C1 segment of cervical spinal cord (tissue), 14 donors: Measurements from ENCODE around the gene CITED4.

Experiments used
- DNase-seq, 14 donors: peaks; one replicate each; lab custom pipeline; 2025; lab: John Stamatoyannopoulos, UW

The CITED4 gene

DNA sequence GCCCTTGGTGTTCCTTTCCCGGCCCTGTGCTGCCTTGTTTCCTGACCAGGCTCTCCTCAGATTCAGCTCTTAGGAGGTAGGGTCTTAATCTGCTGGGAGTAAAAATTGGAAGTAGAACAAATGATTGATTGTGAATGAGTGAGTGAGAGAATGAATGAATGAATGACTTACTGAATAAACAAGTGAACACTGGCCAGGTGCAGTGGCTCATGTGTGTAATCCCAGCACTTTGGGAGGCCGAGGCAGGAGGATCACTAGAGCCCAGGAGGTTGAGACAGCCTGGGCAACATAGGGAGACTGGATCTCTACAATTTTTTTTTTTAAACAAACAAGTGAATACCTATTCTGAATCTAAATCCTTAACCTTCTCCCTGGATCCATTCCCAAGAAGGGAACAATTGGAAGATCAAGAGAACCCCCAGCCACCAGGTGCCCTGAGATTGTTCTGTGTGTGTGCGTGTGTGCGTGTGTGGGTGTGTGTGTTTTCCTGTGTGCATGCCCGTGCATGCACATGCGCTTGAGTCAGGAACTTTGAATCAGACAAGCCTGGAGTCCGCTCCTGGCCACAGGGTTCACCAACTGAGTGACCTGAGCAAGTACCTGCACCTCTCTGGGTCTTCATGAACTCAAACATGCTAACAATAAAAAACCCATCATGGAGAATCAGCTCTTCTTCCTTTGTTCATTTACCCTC lies 24.3 kb upstream of the CITED4 start:
- DNase-seq = no peak

GRCh38 chr1:40884055-40884795 lies 22.1 kb upstream of the CITED4 start:
- DNase-seq = no peak

DNA sequence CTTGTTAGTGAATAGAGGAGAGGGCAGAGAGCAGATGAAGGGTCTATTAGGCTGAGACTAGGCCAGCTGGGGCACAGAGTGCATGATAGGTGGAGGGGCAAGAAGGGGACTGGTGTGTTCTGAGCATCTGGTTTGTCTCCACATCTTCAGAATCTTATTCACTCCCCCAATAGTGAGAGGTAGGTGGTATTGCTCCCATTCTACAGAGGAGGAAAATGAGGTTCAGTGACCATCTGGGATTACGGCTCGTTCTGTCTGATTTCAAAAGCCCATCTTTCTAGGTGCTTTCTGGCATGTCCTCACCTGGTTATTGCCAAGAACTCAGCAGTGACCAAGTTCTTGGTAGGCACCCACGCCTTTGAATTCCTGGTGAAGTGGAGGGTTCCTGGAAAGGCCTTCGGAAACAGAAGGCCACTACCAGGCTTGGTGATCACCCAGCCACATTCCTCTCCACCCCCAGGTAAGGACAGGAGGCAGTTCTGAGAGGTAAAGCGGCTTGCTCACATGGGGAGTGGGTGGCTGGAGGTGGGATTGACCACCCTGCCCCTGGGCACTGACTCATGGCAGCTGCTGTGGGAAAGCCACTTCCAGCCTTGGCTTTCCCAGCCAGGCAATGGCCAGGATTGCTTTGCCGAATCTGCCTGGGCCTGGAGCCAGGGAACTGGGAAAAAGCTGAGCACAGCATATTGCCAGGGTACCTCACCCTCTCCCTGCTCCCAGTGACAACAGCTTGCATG lies 18.8 kb upstream of the CITED4 start:
- no peak for DNase-seq

DNA sequence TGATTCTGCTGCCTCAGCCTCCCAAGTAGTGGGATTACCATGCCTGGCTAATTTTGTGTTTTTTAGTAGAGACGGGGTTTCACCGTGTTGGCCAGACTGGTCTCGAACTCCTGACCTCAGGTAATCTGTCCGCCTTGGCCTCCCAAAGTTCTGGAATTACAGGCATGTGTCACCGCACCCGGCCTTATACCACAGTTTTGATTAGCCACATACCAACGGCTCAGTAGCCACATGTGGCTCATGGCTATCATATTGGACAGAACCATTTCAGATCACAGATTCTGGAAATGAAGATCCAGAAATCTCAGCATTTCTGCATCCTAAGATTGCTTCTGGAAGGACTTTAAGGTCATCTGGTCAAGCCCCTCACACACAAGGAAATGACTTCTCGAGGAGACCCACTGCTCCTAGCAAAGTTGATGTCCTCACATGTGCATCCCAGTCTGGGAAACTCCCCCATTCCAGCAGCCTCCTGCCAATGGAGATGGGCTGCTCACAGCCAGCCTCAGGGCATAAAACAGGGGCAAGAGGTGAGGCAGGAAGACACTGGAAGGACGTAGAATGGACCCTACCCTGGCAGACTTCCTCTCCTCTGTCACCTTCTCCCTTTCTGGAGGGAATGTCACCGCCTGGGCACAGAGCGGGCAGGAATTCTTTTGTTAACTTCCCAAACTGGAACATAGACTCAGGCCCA lies 17.5 kb upstream of the CITED4 start:
- DNase-seq = no peak

DNA sequence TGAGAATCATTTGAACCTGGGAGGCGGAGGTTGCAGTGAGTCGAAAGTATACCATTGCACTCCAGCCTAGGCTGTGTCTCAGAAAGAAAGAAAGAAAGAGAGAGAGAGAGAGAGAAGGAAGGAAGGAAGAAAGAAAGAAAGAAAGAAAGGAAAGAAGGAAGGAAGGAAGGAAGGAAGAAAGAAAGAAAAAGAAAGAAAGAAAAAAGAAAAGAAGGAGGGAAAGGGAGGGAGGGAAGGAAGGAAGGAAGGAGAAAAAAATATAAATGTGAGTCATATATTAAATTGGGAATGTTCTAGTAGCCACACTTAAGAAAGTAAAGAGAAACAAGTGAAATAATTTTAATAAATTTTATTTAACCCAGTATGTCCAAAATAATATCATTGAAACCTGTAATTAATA lies 16.7 kb upstream of the CITED4 start:
- DNase-seq = no peak

DNA sequence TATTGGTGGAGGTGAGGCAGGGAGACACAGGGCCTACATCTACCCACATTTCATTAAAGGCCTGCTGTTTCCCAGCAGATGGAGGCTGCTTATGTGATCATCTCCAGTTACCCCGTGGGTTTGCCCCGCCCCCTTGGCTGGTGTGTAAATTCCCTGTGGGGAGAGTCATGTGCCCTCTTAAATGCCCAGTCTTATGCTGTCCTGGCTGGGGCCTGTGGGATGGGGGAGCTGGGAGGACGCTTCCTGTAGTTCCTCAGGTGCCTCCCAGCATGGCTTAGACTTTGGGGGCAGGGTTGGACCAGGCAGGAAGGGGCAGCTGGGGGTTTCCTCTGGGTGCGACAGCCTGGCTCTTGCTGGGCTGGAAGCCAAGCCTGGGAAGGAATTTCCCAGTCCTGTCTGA lies 15.5 kb upstream of the CITED4 start:
- DNase-seq = peak in 1 of 14 donors; percentile 34

DNA sequence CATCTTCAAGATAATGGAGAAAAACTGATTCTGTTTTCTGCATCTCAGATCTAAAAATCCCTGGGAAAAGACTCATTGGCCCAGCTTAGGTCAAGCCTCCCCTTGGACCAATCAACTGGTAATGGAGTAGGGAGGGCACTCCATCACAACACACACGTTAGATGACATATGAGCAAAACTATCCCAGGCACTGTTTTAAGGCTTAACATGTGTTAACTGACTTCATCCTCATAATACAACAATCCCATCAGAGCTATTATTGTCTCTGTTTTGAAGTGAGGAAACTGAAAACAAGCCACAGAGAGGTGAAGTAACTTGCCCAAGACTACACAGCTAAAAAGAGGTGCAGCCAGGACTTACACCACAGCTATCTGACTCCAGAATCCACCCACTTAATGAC lies 14.7 kb upstream of the CITED4 start:
- DNase-seq = no peak

DNA sequence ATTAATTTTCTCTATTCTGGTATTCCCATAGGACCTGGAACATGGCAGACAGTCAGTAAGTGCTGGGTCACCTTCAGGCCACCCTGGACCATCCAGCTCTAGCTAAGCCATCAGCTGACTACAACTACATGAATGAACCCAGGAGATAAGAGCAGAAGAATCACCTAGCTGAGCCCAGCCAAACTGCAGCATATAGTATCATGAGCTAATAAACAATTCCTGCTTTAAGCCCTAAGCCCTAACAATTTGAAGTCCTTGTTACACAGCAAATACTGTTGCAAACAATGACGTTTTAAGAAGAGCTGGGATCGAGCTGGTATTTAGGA lies 14.2 kb upstream of the CITED4 start:
- DNase-seq = no peak

GRCh38 chr1:40873863-40874472 lies 11.8 kb upstream of the CITED4 start:
- DNase-seq = no peak

DNA sequence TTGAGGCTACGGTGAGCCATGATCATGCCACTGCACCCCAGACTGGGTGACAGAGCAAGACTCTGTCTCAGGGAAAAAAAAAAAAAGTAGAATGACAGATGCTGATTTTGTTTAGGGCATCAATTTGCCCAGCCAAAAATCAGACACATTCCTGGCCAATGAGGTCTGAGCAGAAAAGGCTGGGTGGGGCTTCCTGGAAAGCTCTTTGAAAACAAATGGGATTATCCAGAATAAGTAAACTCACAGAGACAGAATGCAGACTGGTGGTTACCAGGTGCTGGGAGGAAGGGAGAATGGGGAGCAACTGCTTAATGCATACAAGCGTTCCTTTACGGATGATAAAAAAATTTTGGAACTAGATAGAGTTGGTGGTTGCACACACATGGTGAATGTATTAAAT lies 10.1 kb upstream of the CITED4 start:
- DNase-seq = no peak

GRCh38 chr1:40870135-40870728 lies 8.1 kb upstream of the CITED4 start:
- no peak for DNase-seq

- DNase-seq = no peak
These were observed 6.0 kb upstream of the CITED4 start for GRCh38 chr1:40868051-40868723.

DNA sequence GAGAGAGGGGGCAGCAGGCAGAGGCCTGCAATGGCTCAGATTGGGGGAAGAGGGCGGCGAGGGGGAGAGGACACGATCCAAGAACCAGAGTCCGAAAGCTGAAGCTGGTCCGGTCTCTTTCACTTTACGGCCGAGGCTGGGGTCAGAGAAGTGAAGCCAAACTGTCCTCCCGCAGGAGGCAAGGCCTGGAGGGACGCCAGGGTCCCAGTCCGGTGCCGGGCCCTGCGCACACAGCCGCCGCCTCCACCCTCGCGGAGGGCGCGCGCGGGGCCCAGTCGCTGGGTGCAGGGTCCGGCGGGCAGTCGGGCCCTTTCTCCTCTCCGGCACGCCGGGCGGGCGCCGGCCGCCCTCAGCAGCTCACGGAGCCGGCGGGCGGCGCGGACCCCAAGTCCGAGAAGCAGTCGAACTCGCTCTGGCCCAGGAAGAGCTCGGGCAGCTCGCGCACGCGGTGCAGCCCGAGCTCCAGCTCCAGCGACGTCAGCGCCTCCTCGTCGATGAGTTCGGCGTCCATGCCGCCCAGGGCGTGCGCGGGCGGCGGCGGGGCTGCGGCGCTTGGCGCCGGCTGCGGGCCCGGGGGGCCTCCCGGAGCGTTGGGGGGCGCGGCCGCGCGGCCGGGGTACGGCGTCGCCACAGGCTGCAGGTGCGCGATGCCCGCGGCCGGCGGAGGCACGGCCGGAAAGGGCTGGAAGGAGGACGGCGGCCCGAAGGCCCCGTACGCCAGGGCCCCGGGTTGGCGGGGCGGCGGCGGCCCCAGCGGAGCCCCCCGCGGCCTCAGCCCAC lies 749 bp downstream of the CITED4 start:
- peak in 2 of 14 donors; percentile 2 to 28 for DNase-seq

GRCh38 chr1:40860706-40861223 lies 1.4 kb downstream of the CITED4 start:
- no peak for DNase-seq

GRCh38 chr1:40858856-40859416 lies 3.2 kb downstream of the CITED4 start:
- no peak for DNase-seq

DNA sequence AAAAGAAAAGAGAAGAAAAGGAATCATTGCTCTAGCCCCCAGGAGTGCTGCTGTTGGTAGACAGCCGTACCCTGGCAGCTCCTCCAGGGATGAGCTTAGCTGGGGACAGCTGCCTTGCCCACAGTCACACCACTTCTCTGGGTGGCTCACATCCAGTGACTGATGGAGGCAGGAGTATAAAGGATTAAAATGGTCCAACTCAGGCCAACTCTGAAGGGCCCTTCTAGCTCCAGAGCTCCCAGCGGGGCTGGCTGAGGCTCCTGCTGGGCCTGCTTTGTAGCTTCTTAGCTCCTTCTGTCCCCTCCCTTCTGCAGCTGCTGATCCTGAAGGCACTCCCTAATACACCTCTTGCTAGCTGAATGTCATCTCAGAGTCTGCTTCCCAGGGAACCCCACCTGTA lies 4.4 kb downstream of the CITED4 start:
- DNase-seq = no peak

DNA sequence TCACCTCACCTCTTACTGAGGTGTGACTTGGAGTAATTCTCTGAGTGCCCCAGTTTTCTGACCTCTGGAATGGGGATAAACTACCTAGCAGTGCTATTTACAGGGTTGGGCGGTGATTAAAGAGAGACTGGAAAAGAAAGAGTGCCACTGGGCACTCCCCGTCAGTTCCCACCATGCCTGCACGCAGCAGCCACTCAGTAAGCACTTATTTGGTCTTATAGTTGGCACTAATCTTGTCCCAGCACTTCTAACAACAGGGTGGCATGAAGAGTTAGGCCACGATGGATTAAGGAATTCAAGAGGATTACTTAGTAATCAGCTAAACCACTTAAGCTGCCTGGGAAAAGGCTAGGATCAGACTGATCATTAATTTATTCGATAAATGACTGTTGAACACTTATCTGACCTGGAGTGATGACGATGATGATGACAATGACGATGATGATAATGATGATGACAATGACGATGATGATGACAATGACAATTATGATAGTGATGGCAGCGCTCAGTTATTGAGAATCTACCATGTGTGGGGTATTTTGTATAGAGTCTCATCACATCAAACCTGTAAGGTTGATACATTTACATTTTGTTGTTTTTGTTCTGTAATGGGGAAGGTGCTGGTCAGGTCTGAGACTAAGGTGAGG lies 5.4 kb downstream of the CITED4 start:
- DNase-seq = no peak

DNA sequence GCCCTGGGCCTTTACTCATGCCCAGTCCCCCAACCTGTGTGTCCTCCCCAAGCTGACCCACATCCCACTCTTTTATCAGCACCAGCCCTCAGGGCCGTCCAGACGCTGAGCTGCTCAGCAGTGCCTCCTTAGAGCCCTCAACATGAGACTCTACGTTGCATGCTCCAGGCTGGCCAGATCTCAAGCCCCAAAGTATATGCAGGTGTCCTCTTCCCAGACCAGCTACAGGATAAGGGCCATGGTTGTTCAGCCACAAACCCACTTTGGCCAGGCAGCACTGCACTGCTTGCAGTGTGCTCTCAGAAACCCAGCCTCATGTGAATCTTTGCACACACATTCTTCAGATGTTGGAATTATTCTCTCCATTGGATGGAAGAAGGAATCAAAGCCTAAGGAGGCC lies 6.0 kb downstream of the CITED4 start:
- DNase-seq = no peak

GRCh38 chr1:40855513-40855912 lies 6.7 kb downstream of the CITED4 start:
- DNase-seq = no peak
